HG03095 (cell line): ENCODE data around the gene AARS1.
"Not testable (repeated sequence)": the region's sequence is repeated elsewhere in the genome, so short reads cannot be mapped to it uniquely, and the experiment has no call there.

Experiments
- ATAC-seq: cut with Tn5 transposase; IDR thresholded peaks from one replicate; pipeline ENCODE4 v1.9.1; 2021; ENCODE audit warnings: moderate library complexity; ENCODE audit not compliant: unreplicated experiment

The AARS1 gene

GRCh38 chr16:70226024-70226423, 63.3 kb downstream of the AARS1 start:
- not testable (repeated sequence) for ATAC-seq

GRCh38 chr16:70225430-70225829, 63.9 kb downstream of the AARS1 start:
- ATAC-seq: not testable (repeated sequence)

GRCh38 chr16:70224645-70225044, 64.7 kb downstream of the AARS1 start:
- ATAC-seq: not testable (repeated sequence)

- not testable (repeated sequence) for ATAC-seq
Observed at GRCh38 chr16:70223971-70224513, 65.3 kb downstream of the AARS1 start.

- ATAC-seq: not testable (repeated sequence)
Observed at GRCh38 chr16:70223216-70223615, 66.1 kb downstream of the AARS1 start.

GRCh38 chr16:70222574-70222973, 66.7 kb downstream of the AARS1 start:
- not testable (repeated sequence) for ATAC-seq

- not testable (repeated sequence) for ATAC-seq
Observed at GRCh38 chr16:70218586-70218985, 70.7 kb downstream of the AARS1 start.

GRCh38 chr16:70206382-70206781, 82.9 kb downstream of the AARS1 start:
- ATAC-seq: not testable (repeated sequence)

- not testable (repeated sequence) for ATAC-seq
Observed at GRCh38 chr16:70204668-70205405, 84.5 kb downstream of the AARS1 start.

- ATAC-seq: not testable (repeated sequence)
Observed at GRCh38 chr16:70204010-70204409, 85.3 kb downstream of the AARS1 start.

GRCh38 chr16:70203508-70203907, 85.8 kb downstream of the AARS1 start:
- ATAC-seq: not testable (repeated sequence)
